Testis (tissue), 2 donors: ENCODE measurements around the gene TNPO1.

Experiments
- CTCF ChIP-seq, 3 experiments: fragments of 450-650 bp in 2 of 3; fragments of 200-600 bp in 1 of 3; sonication (generic) in 1 of 3; IDR thresholded peaks; one replicate each; pipeline ENCODE4 v1.5.1; 2016 to 2019; ENCODE audit warnings: antibody characterized with exemption in 3 of 3, mild to moderate bottlenecking in 2 of 3, moderate library complexity in 1 of 3
- POLR2A ChIP-seq: fragments of 450-650 bp; IDR thresholded peaks from one replicate; pipeline ENCODE4 v1.6.1; 2017; ENCODE audit warnings: antibody characterized with exemption, mild to moderate bottlenecking, moderate library complexity

GRCh38 chr5:72835633-72836032 lies 19.2 kb downstream of the TNPO1 start:
- TF ChIP-seq CTCF (IDR thresholded peaks at IDR 0.05) (no peak), POLR2A (no peak)
